ENCODE measurements around the gene NOP16. TPM values are rescaled to one million over a fixed set of nuclear protein-coding genes. Genes with fewer than 3 reads are reported as not detected.

Gene NOP16
- total and polyA plus RNA-seq, 2 of the 13 experiments (the other 11 are each of a cell fraction or from before 2014, with no cell fraction given), result 43.3 to 48.4 TPM

DNA sequence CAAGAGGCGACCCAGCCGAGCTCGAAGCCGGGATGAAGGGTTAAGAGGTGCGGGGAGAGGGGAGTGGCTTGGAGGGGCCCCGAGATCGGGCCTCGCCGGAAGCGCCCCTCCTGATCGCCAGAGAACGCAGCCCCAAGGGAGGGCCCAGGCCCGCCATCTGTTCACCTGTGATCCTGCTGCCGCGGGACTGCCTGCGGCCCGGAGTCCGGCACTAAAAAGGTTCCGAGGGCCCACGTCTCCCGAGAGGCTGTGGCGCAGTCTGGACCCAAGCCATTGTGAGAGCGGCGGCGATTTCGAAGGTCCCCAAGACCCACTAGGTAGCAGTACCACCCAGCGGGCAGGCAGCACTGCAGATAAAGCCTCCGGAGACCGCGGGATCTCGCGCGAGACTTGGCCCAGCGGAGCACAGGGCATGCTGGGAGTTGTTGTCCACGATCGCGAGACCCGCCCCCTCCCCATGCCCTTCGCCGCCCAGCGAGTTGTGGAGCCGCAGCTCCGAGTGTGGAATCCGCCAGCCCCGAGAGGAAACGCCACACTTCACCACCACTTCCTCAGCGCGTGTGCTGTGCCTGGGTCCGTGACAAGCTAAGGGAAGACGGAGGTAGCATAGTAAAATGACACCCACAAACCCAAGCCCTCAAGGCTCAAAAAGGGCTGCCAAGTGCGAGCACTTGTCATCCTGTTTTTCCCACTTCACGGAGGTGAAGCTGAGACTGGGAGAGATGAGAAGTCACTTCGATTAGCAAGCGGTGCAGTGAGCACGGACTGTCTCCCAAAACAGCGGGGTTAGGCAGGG is 26.8 kb downstream of the NOP16 start, which contains the start of gene KIAA1191 (continued):
- TF ChIP-seq, protein P1, sequence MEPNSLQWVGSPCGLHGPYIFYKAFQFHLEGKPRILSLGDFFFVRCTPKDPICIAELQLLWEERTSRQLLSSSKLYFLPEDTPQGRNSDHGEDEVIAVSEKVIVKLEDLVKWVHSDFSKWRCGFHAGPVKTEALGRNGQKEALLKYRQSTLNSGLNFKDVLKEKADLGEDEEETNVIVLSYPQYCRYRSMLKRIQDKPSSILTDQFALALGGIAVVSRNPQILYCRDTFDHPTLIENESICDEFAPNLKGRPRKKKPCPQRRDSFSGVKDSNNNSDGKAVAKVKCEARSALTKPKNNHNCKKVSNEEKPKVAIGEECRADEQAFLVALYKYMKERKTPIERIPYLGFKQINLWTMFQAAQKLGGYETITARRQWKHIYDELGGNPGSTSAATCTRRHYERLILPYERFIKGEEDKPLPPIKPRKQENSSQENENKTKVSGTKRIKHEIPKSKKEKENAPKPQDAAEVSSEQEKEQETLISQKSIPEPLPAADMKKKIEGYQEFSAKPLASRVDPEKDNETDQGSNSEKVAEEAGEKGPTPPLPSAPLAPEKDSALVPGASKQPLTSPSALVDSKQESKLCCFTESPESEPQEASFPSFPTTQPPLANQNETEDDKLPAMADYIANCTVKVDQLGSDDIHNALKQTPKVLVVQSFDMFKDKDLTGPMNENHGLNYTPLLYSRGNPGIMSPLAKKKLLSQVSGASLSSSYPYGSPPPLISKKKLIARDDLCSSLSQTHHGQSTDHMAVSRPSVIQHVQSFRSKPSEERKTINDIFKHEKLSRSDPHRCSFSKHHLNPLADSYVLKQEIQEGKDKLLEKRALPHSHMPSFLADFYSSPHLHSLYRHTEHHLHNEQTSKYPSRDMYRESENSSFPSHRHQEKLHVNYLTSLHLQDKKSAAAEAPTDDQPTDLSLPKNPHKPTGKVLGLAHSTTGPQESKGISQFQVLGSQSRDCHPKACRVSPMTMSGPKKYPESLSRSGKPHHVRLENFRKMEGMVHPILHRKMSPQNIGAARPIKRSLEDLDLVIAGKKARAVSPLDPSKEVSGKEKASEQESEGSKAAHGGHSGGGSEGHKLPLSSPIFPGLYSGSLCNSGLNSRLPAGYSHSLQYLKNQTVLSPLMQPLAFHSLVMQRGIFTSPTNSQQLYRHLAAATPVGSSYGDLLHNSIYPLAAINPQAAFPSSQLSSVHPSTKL (CRISPR knock-in tag; IDR thresholded peaks at IDR 0.05), result peak; percentile 58
- TF ChIP-seq TAF15 (IDR thresholded peaks at IDR 0.05; ENCODE audit: low read depth, low read length, poor library complexity, severe bottlenecking), result peak; percentile 74
- TF ChIP-seq, protein P2, sequence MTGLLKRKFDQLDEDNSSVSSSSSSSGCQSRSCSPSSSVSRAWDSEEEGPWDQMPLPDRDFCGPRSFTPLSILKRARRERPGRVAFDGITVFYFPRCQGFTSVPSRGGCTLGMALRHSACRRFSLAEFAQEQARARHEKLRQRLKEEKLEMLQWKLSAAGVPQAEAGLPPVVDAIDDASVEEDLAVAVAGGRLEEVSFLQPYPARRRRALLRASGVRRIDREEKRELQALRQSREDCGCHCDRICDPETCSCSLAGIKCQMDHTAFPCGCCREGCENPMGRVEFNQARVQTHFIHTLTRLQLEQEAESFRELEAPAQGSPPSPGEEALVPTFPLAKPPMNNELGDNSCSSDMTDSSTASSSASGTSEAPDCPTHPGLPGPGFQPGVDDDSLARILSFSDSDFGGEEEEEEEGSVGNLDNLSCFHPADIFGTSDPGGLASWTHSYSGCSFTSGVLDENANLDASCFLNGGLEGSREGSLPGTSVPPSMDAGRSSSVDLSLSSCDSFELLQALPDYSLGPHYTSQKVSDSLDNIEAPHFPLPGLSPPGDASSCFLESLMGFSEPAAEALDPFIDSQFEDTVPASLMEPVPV (CRISPR knock-in tag; IDR thresholded peaks at IDR 0.05), result no peak
- TF ChIP-seq, protein P3, sequence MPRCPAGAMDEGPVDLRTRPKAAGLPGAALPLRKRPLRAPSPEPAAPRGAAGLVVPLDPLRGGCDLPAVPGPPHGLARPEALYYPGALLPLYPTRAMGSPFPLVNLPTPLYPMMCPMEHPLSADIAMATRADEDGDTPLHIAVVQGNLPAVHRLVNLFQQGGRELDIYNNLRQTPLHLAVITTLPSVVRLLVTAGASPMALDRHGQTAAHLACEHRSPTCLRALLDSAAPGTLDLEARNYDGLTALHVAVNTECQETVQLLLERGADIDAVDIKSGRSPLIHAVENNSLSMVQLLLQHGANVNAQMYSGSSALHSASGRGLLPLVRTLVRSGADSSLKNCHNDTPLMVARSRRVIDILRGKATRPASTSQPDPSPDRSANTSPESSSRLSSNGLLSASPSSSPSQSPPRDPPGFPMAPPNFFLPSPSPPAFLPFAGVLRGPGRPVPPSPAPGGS (CRISPR knock-in tag; IDR thresholded peaks at IDR 0.05), result peak; percentile 92
- 0 out of 2 replicates have a peak, but pooled peaks have one; percentile 14 for TF ChIP-seq SP2 (CRISPR knock-in tag; IDR thresholded peaks at IDR 0.05)
- peak; percentile 98 for TF ChIP-seq PHF8 (CRISPR knock-in tag; IDR thresholded peaks at IDR 0.05)
- TF ChIP-seq LCORL (IDR thresholded peaks at IDR 0.05), result no peak
- TF ChIP-seq LCORL (CRISPR knock-in tag; IDR thresholded peaks at IDR 0.05), result peak; percentile 67
- no peak for TF ChIP-seq TP53 (CRISPR knock-in tag; conservative IDR thresholded peaks at IDR 0.05)
- no peak for TF ChIP-seq PHF5A (CRISPR knock-in tag; IDR thresholded peaks at IDR 0.05; ENCODE audit: low read depth, unreplicated experiment)
- TF ChIP-seq ZNF567 (CRISPR knock-in tag; IDR thresholded peaks at IDR 0.05; ENCODE audit: borderline replicate concordance), result peak; percentile 85
- TF ChIP-seq NR2C2 (CRISPR knock-in tag; IDR thresholded peaks at IDR 0.05; ENCODE audit: borderline replicate concordance), result peak; percentile 67; the same call in 1 of the 2 replicates
- TF ChIP-seq SP4 (CRISPR knock-in tag; IDR thresholded peaks at IDR 0.05), result no peak
- TF ChIP-seq ASH2L (IDR thresholded peaks at IDR 0.05; ENCODE audit: insufficient read length, low read depth, low read length), result peak; percentile 81
- TF ChIP-seq SPEN (CRISPR knock-in tag; IDR thresholded peaks at IDR 0.05; ENCODE audit: low read depth), result peak; percentile 74; the same call in 1 of the 2 replicates
- TF ChIP-seq, protein P4, sequence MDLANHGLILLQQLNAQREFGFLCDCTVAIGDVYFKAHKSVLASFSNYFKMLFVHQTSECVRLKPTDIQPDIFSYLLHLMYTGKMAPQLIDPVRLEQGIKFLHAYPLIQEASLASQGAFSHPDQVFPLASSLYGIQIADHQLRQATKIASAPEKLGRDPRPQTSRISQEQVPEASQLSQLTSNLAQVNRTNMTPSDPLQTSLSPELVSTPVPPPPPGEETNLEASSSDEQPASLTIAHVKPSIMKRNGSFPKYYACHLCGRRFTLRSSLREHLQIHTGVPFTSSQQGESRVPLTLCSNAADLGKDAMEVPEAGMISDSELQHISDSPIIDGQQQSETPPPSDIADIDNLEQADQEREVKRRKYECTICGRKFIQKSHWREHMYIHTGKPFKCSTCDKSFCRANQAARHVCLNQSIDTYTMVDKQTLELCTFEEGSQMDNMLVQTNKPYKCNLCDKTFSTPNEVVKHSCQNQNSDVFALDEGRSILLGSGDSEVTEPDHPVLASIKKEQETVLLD (CRISPR knock-in tag; IDR thresholded peaks at IDR 0.05; ENCODE audit: low read depth), result no peak
- TF ChIP-seq GABPB1 (CRISPR knock-in tag; IDR thresholded peaks at IDR 0.05), result peak; percentile 92
- no peak for TF ChIP-seq GABPA (IDR thresholded peaks at IDR 0.05; ENCODE audit: low read depth, low read length)
- TF ChIP-seq GABPA (CRISPR knock-in tag; IDR thresholded peaks at IDR 0.05; ENCODE audit: low read depth), result peak; percentile 66; the same call in 1 of the 2 replicates
- TF ChIP-seq ZFX (CRISPR knock-in tag; IDR thresholded peaks at IDR 0.05; ENCODE audit: low read depth), result peak; percentile 99
- TF ChIP-seq, protein P5, sequence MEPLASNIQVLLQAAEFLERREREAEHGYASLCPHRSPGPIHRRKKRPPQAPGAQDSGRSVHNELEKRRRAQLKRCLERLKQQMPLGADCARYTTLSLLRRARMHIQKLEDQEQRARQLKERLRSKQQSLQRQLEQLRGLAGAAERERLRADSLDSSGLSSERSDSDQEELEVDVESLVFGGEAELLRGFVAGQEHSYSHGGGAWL (CRISPR knock-in tag; IDR thresholded peaks at IDR 0.05), result peak; percentile 87
